Measurements from ENCODE around the gene FOXJ3.

- TF ChIP-seq, protein P1, sequence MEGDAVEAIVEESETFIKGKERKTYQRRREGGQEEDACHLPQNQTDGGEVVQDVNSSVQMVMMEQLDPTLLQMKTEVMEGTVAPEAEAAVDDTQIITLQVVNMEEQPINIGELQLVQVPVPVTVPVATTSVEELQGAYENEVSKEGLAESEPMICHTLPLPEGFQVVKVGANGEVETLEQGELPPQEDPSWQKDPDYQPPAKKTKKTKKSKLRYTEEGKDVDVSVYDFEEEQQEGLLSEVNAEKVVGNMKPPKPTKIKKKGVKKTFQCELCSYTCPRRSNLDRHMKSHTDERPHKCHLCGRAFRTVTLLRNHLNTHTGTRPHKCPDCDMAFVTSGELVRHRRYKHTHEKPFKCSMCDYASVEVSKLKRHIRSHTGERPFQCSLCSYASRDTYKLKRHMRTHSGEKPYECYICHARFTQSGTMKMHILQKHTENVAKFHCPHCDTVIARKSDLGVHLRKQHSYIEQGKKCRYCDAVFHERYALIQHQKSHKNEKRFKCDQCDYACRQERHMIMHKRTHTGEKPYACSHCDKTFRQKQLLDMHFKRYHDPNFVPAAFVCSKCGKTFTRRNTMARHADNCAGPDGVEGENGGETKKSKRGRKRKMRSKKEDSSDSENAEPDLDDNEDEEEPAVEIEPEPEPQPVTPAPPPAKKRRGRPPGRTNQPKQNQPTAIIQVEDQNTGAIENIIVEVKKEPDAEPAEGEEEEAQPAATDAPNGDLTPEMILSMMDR (IDR thresholded peaks at IDR 0.05), result no peak
- TF ChIP-seq EZH2 (IDR thresholded peaks at IDR 0.05; ENCODE audit: borderline replicate concordance, insufficient read depth, low read depth, low read length, poor library complexity, severe bottlenecking), result no peak
Observed at GRCh38 chr1:42181687-42182086, 153.3 kb downstream of the FOXJ3 start.
